ENCODE data around the gene TRPM8. TPM values are rescaled to one million over a fixed set of nuclear protein-coding genes. Genes with fewer than 3 reads are reported as not detected.
"Not testable (repeated sequence)": the region's sequence is repeated elsewhere in the genome, so short reads cannot be mapped to it uniquely, and the experiment has no call there.

Gene TRPM8
- total RNA-seq, 1 donor from 2014 or later, result 7.5 TPM

DNA sequence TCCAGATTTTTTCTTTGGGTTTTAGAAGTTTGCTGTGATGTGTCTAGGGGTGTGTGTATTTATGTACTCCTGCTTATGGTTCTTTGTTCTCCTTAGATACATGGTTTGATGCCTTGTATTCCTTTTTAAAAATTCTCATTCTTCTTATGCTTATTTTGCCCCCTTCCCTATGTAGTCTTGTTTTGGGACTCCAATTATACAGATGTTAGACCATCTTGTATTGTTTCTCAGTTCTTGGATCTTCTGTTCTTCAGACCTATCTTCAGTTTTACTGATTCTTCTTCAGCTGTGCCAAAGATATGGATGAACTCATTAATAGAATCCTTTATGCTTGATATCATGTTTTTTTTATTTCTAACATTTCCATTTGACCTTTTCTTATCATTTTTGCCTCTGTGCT, 34.8 kb upstream of the TRPM8 start:
- Mint-ChIP-seq H3K27ac (no peak overlapping the region), H3K9me3 (peaks cover 12% of the 10 kb centered on the region), H3K4me1 (no peaks in the 10 kb centered on the region), H3K36me3 (no peaks in the 10 kb centered on the region), H3K27me3 (ENCODE audit: insufficient read depth, low read depth) (peaks cover 2% of the 10 kb centered on the region), H3K4me3 (no peak overlapping the region)
- peaks cover 15% of the 10 kb centered on the region for H3K27me3 ChIP-seq
- H3K79me2 ChIP-seq (ENCODE audit: low read depth), result no peaks in the 10 kb centered on the region
- H2AFZ ChIP-seq (replicated peaks), result no peak overlapping the region
- H4K20me1 ChIP-seq (ENCODE audit: low read depth), result no peaks in the 10 kb centered on the region
- H3K36me3 ChIP-seq, result peaks cover 7% of the 10 kb centered on the region
- no peak overlapping the region for H3K4me3 ChIP-seq
- no peak overlapping the region for H3K27ac ChIP-seq
- no peaks in the 10 kb centered on the region for H3F3A ChIP-seq (ENCODE audit: low read depth)
- peaks cover 12% of the 10 kb centered on the region for H3K9me3 ChIP-seq (ENCODE audit: low read depth)
- no peaks in the 10 kb centered on the region for H3K4me1 ChIP-seq
- no peak for DNase-seq (ENCODE audit: low spot score)
- no peak overlapping the region for H3K4me2 ChIP-seq
- no peak overlapping the region for H3K9ac ChIP-seq
- TF ChIP-seq EZH2phosphoT487 (IDR thresholded peaks at IDR 0.05), result no peak
- TF ChIP-seq, protein P1, sequence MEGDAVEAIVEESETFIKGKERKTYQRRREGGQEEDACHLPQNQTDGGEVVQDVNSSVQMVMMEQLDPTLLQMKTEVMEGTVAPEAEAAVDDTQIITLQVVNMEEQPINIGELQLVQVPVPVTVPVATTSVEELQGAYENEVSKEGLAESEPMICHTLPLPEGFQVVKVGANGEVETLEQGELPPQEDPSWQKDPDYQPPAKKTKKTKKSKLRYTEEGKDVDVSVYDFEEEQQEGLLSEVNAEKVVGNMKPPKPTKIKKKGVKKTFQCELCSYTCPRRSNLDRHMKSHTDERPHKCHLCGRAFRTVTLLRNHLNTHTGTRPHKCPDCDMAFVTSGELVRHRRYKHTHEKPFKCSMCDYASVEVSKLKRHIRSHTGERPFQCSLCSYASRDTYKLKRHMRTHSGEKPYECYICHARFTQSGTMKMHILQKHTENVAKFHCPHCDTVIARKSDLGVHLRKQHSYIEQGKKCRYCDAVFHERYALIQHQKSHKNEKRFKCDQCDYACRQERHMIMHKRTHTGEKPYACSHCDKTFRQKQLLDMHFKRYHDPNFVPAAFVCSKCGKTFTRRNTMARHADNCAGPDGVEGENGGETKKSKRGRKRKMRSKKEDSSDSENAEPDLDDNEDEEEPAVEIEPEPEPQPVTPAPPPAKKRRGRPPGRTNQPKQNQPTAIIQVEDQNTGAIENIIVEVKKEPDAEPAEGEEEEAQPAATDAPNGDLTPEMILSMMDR (IDR thresholded peaks at IDR 0.05), result no peak
- no peak for TF ChIP-seq EZH2 (IDR thresholded peaks at IDR 0.05)

DNA sequence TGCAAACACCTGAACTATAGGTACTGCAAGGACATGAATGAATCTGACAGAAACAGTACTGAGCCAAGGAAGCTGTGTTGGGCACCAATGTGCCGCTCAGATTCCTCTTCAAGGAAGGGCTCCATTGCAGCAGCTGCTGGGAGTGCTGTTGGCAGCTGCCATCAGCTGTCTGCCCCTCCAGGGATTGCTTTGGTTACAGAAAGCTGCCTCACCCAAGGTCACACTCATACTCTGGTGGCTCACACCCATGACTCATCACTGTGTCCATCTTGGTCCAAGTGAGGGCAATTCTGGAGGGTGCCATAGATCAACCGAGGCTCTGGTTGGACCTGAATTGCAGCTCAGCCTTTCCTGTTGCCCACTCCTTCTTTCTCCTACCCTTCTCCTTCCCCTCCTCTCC, 24.4 kb upstream of the TRPM8 start:
- no peak overlapping the region for H3K27ac Mint-ChIP-seq
- TF ChIP-seq EZH2phosphoT487 (IDR thresholded peaks at IDR 0.05) (no peak), EZH2 (IDR thresholded peaks at IDR 0.05) (no peak)
- TF ChIP-seq, protein P1 (IDR thresholded peaks at IDR 0.05), result no peak
- Histone ChIP-seq H3K4me2 (no peak overlapping the region), H3K9me3 (ENCODE audit: low read depth) (no peaks in the 10 kb centered on the region), H3K27me3 (peaks cover 10% of the 10 kb centered on the region), H3K9ac (no peak overlapping the region), H4K20me1 (ENCODE audit: low read depth) (no peaks in the 10 kb centered on the region), H3K27ac (no peak overlapping the region), H3K4me1 (peaks cover 7% of the 10 kb centered on the region), H2AFZ (replicated peaks) (no peak overlapping the region), H3K36me3 (no peaks in the 10 kb centered on the region), H3K4me3 (no peak overlapping the region), H3K79me2 (ENCODE audit: low read depth) (no peaks in the 10 kb centered on the region), H3F3A (ENCODE audit: low read depth) (no peaks in the 10 kb centered on the region)
- no peak for DNase-seq (ENCODE audit: low spot score)
- no peak overlapping the region for H3K4me3 Mint-ChIP-seq
- peaks cover 9% of the 10 kb centered on the region for H3K27me3 Mint-ChIP-seq (ENCODE audit: insufficient read depth, low read depth)
- no peaks in the 10 kb centered on the region for H3K4me1 Mint-ChIP-seq
- no peaks in the 10 kb centered on the region for H3K36me3 Mint-ChIP-seq
- no peaks in the 10 kb centered on the region for H3K9me3 Mint-ChIP-seq

DNA sequence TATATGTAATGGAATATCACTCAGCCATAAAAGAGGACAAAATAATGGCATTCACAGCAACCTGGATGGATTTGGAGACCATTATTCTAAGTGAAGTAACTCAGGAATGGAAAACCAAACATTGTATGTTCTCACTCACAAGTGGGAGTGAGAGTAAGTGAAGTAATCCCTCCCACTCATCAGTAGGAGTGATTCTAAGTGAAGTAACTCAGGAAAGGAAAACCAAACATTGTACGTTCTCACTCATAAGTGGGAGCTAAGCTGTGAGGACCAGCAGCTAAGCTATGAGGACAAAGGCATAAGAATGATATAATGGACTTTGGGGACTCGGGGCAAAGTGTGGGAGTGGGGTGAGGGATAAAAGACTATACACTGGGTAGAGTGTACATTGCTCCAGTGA, 20.9 kb upstream of the TRPM8 start:
- not testable (repeated sequence) for DNase-seq (ENCODE audit: low spot score); H3K36me3 Mint-ChIP-seq; H3K4me3 ChIP-seq; H3K4me1 Mint-ChIP-seq; H3K4me2 ChIP-seq; H3K9me3 ChIP-seq (ENCODE audit: low read depth); H3K9me3 Mint-ChIP-seq; H3K27me3 Mint-ChIP-seq (ENCODE audit: insufficient read depth, low read depth); H3F3A ChIP-seq (ENCODE audit: low read depth); H3K9ac ChIP-seq; H2AFZ ChIP-seq (replicated peaks); H3K4me3 Mint-ChIP-seq; H3K79me2 ChIP-seq (ENCODE audit: low read depth); H4K20me1 ChIP-seq (ENCODE audit: low read depth); H3K27ac Mint-ChIP-seq; H3K36me3 ChIP-seq; H3K4me1 ChIP-seq; H3K27ac ChIP-seq
- H3K27me3 ChIP-seq, result peaks cover 40% of the 10 kb centered on the region

DNA sequence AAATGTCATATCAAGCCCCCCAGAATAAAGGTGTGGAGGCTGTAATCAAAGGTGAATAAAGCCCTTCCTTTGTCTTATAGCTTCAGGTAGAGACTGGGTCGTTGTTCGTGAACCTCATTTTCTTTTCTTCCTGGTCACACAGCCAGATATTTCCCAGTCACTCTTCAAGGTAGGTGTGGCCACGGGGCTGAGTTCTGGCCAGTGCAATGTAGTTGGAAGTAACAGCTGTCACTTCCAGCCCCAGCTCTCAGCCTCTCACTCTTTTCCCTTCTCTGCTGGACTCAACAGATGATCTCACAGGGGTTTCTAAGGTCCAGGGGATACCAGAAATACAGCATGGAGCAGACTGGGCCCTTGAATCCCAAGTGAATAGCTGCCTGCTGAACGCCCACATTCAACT, 15.8 kb upstream of the TRPM8 start:
- no peaks in the 10 kb centered on the region for H4K20me1 ChIP-seq (ENCODE audit: low read depth)
- no peak overlapping the region for H3K9ac ChIP-seq
- Mint-ChIP-seq H3K4me3 (no peak overlapping the region), H3K27me3 (ENCODE audit: insufficient read depth, low read depth) (peaks cover 6% of the 10 kb centered on the region), H3K27ac (no peak overlapping the region), H3K9me3 (peaks cover 5% of the 10 kb centered on the region), H3K4me1 (no peaks in the 10 kb centered on the region), H3K36me3 (no peaks in the 10 kb centered on the region)
- no peaks in the 10 kb centered on the region for H3K9me3 ChIP-seq (ENCODE audit: low read depth)
- H3K36me3 ChIP-seq, result no peaks in the 10 kb centered on the region
- H3K27ac ChIP-seq, result no peak overlapping the region
- H2AFZ ChIP-seq (replicated peaks), result no peak overlapping the region
- peaks cover 51% of the 10 kb centered on the region for H3K27me3 ChIP-seq
- no peak overlapping the region for H3K4me3 ChIP-seq
- H3K4me1 ChIP-seq, result no peaks in the 10 kb centered on the region
- no peak for TF ChIP-seq EZH2 (IDR thresholded peaks at IDR 0.05)
- no peak for TF ChIP-seq EZH2phosphoT487 (IDR thresholded peaks at IDR 0.05)
- TF ChIP-seq, protein P1 (IDR thresholded peaks at IDR 0.05), result no peak
- DNase-seq (ENCODE audit: low spot score), result no peak
- no peak overlapping the region for H3K4me2 ChIP-seq
- no peaks in the 10 kb centered on the region for H3F3A ChIP-seq (ENCODE audit: low read depth)
- H3K79me2 ChIP-seq (ENCODE audit: low read depth), result no peaks in the 10 kb centered on the region

Data from neural progenitor cell (in vitro differentiated cells).